Stromal cell of bone marrow (primary cell): Measurements from ENCODE around the gene VSIG10.

ENCODE experiments used
- DNase-seq: peaks from one replicate; pipeline ENCODE4 v3.0.0-alpha.2; 2012; ENCODE audit warnings: low read depth

Gene VSIG10

DNA sequence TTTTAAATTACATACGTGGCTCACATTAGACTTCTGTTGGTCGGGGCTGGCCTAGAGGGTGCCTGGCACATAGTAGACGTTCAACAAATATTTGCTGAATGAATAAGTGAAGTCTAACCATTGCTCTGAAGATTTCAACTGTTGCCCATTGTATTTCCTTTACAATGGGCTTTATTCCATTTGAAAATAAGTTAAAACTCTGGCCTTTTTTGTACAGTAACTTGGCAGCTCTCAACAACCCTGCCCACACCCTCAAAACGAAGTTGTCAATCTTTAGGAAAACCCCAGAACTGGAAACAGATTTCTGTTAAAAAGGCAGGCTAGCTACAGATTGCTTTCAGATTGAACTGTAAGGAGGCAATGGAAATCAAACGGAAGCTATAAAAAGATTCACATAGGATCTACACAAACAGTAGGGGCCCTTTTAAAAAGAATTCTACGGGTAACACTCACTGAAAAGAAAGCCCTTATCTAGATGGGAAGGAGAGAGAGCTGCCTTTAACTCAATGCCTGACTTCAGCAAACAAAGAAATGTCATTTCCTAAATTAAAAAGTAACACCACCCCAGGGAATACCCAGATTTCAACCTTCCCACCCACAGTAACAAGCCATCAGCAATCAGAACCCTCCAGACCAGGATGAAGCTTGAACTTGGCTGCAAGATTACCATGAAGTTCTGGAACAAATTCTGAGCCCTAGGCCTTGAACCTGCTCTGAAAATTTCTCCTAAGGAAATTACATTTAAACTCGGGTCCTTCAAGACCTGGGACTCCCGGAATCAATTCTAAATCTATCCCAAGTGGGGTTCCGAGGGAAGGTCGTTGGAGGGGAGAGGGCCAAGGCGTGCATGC lies 44.2 kb downstream of the VSIG10 start:
- no peak for DNase-seq

DNA sequence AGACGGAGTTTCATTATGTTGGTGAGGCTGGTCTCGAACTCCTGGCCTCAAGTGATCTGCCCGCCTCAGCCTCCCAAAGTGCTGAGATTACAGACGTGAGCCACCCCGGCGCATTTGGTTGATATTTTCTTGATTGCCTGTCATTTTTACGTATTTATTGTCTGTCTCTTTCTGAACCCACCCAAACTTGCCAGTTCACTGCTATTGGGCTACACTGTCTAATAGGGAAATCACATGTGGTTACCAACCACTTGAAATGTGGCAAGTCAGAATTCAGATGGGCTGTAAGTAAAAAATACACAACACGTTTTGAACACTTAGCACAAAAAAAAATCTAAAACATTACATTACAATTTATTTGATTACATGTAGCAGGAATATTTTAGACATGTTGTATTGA lies 44.9 kb downstream of the VSIG10 start:
- DNase-seq: no peak

DNA sequence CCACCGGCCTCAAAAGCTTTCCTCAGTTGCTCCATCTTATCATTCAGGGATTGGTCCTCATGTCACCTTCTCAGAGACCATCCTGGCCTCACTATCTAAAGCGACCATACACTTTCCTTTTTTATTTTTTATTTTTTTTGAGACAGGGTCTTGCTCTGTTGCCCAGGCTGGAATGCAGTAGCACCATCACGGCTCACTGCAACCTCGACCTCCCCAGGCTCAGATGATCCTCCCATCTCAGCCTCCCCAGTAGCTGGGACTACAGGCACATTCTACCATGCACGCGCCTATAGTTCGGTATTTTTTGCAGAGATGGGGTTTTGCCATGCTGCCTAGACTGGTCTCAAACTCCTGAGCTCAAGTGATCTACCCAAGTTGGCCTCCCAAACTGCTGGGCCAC lies 45.6 kb downstream of the VSIG10 start:
- DNase-seq: no peak

DNA sequence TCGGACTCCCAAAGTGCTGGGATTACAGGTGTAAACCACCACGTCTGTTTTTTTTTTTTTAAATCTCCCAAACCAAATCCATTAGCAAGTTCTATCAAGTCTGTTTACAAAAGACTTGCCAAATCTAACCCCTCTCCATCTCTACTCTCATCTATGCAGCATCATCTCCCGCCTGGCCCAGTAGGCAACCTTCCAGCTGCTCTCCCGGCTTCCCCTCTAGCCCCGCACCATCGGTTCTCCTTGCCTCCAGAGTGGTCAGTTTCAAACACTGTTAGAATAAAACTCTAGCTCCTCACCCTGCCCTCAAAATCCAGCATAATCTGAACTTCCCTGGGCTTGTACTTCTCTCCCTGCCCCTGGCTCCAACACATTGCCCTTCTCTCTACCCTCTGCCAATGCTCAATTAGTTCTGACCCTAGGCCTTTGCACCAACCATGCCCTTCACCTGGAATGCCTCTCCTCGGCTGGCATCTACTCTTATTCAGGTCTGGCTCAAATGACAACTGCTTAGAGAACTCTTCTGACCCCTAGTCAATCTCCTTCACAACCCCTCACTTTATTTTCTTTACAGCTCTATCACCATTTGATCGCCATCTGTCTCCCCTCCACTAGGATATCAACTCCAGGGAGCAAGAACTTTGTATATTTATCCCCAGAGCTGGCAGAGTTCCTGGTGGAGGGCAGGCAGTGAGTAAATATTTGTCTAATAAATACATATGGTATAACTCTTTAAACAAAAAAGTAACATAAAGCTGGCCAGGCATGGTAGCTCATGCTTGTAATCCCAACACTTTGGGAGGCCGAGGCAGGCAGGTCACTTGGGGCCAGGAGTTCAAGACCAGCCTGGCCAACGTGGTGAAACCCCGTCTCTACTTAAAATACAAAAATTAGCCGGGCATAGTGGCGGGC lies 47.7 kb downstream of the VSIG10 start:
- DNase-seq: no peak

DNA sequence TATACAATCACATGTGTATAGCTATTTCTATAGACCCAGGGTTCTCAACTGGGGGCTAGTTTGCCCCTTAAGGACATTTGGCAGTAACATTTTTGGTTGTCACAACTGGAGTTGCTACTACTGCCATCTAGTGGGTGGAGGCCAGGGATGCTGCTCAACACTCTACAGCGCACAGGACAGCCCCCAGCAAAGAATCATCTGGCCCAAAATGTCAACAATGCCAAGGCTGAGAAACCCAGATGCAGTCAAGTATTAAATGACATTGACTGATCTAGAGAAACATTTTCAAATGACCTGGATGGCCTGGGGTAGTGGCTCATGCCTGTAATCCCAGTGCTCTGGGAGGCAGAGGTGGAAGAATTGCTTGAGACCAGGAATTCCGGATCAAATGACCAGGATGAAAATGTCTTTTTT lies 48.7 kb downstream of the VSIG10 start:
- DNase-seq: no peak

DNA sequence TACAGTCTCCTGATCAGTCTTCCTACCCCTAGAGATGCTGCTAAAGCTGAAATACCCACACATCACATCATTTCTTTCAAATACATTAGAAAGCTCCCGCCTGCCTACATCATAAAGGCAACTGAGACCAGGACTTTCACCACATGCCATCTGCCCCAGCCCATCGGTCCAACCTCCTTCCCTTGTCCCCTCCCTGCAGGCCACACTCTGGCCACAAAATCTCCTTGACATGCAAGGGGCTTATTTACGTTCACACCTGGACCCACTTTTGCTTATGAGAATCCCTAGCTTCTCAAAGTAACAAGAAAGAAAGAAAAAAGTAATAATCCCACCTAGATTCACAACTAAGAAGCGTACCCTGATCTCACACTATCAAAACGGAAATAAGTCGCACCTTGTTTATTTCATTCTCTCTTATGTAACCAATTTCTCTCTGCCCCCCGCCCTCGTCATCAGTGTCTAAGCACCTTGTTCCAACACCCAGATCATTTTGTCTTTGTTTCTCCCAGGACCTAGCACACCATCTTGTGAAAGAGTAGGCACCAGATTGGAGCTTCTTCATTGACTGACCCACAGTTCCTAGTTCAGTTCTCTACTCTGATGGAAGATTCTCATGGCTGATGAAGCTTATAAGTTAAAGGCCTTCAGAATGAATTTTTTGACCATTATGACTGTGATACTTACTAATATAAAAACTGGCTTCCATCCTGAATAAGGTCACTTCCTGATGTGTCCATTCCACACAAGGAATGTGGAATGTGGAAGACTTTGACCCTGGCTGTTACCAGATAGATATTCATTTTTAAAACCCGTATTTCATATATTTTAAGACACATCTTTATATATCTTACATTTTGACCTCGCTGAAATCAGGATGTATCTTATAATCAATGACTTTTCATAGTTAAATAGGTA lies 50.5 kb downstream of the VSIG10 start:
- DNase-seq: no peak

DNA sequence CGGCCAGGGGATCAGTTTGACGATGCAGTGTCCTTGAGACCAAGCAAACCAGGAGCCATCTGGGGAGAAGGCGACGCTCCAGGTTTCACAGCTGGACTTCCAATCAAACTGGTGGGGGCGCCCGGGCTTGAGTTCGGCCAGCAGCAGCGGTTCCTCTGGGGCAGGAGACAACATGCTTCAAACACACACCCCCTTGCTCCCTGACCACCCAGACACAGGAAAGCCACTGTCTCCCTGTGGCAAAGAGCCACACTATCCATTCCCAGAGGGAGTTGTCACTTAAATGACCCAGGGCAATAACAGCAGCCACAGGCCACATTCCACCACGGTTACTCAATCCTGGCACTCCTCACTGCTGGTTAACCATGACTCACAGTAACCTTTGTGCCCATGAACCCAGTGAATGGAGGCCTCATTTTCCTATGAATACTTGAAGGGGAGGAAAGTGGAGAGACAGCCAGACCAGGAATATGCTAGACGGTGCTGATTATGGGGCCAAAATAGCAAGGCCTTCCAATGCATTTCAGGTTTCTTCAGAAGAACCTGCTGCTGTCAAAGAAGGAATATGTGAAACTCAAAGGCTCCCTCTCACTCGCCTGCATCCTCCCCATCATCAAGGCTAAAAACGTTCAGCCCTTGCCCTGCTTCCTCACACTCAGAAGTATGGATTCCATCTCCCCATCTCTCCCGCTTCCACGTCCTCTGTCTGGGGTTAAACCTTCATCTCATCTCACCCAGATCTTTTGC lies 51.3 kb downstream of the VSIG10 start:
- peak; percentile 93 for DNase-seq

DNA sequence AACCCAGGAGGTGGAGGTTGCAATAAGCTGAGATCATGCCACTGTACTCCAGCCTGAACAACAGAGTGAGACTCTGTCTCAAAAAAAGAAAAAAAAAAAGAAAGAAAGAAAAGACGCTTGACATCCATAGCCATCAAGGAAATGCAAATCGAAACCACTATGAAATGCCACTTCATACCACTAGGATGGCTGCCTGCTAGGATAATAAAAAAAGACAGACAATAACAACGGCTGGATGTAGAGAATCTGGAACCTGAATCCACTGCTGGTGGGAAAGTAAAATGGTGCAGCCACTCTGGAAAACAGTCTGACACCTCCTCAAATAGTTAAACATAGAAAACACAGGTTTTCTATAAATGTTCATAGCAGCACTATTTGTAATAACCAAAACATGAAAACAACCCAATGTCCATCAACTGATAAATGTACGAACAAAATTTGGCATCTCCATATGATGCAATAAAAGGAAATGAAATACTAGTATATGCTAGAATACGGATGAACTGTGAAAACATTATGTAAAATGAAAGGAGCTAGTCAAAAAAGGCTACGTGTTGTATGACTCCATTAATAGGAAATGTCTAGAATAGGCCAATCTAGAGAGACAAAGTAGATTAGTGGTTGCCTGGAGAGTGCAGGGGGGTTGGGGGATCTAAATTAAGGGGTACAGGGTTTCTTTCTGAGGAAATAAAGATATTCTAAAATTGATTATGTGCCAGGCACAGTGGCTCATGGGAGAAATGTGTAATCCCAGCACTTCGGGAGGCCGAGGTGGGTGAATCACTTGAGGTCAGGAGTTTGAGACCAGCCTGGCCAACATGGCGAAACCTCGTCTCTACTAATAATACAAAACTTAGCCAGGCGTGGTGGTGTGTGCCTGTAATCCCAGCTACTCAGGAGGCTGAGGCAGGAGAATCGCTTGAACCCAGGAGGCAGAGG lies 52.6 kb downstream of the VSIG10 start:
- DNase-seq: no peak

DNA sequence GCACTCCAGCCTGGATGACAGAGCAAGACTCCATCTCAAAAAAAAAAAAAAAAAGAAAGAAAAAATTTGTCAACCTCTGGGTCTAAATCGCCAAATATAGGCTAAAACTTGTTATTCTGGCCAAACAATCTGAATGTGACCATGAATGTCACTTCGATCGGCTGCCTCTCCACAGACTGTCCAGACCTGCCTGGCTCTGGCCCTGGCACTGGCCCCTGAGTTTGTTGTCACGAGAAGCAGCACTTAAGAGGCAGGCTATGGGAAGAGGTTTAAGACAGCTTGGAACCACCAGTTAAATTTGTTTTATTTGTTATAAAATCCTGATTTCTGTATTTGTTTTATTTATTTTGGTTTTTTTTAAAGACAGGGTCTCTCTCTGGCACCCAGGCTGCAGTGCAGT lies 57.4 kb downstream of the VSIG10 start:
- no peak for DNase-seq

DNA sequence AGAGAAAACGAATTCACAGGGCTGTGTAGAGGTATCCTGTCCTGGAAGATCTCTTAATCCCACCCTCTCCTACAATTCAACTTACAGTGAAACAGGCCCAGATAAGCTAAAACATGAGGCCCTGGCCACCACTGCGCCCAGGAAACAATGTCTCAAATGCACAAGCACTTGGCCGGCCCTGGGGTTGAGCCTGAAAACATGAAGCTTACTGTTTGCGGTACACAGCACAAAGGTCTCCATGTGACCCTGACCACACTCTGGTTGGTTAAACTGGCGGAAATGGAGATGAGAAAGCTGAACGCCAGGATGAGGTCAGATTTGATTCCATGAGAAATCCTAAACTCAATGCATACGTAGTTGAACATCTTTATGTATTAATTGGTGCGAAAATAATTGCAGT lies 59.2 kb downstream of the VSIG10 start:
- DNase-seq: no peak

DNA sequence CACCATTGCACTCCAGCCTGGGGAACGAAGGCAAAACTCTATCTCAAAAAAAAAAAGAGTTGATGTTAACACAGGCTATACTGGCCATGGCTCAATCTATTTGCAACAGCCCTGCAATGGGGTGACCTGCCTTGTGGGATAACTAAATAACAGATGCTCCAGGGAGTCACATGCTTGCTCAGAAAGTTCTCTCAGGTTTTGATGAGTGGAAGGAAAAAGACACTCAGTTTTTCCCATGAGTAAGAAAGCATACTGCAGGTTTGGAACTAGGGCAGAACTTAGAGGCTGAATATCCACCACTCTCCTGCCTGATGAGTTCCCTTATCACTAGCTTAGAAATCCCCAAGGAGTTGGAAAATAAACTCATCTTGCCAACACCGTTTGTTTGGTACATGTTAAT lies 59.7 kb downstream of the VSIG10 start:
- no peak for DNase-seq

DNA sequence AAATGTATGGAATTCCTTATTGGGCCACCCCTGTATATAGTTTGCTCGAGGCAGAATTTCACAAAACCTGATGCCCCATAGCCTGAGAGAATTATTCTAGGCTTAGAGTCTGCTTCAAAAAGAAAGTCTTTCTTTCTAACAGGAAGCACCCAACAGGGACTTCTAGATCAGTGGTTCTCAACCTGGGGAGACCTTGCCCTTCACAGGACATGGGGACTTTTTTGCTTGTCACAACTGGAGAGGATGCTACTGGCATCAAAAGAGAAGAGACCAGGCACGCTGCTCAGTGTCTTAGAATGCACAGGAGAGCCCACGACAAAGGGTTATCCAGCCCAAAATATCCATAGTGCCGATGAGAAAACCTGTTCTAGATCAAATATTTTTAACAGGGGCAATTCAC lies 61.7 kb downstream of the VSIG10 start:
- no peak for DNase-seq

DNA sequence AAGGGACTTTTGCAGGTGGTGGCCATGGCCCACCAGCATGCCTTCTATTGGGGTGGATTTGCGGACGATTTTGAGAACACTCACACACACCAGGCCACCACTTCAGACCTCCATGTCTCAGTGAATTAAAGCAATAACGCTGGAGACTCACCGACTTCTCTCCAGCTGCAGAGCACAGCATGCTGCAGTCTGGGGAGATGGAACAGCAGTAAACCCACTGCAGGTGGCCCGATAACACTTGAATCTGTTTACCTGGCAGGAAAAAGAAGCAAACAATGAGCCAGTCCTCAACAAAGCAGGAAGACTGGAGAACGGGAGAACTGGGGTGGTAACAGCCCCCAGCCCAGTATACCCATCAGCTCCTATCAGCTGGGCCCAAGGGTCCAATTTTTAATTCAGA lies 65.7 kb downstream of the VSIG10 start:
- DNase-seq: no peak

DNA sequence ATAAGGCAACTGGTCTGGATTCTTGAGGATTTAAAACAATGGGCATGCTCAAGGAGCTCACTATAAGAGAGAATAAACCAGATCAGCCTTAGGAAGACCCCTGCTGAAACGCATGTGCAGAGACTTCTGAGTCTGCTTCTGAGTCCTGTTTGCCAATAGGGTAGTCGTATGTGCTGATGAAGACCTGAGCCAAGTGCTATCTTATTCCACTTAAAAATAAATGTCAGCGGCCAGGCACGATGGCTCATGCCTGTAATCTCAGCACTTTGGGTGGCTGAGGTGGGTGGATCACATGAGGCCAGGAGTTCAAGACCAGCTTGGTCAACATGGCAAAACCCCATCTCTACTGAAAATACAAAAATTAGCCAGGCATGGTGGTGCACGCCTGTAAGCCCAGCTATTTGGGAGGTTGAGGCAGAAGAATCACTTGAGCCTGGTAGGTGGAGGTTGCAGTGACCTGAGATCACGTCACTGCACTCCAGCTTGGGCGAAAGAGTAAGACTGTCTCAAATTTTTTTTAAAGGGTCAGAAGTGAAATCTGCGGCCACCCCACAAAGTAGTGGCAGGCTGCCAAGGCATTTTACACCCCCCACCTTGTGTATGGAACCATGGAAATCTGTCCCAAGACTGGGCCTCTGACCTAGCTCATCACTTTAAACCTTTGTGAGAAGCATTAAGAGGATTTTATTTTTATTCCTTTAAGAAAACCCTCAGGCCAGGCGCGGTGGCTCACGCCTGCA lies 67.0 kb downstream of the VSIG10 start:
- DNase-seq: no peak

DNA sequence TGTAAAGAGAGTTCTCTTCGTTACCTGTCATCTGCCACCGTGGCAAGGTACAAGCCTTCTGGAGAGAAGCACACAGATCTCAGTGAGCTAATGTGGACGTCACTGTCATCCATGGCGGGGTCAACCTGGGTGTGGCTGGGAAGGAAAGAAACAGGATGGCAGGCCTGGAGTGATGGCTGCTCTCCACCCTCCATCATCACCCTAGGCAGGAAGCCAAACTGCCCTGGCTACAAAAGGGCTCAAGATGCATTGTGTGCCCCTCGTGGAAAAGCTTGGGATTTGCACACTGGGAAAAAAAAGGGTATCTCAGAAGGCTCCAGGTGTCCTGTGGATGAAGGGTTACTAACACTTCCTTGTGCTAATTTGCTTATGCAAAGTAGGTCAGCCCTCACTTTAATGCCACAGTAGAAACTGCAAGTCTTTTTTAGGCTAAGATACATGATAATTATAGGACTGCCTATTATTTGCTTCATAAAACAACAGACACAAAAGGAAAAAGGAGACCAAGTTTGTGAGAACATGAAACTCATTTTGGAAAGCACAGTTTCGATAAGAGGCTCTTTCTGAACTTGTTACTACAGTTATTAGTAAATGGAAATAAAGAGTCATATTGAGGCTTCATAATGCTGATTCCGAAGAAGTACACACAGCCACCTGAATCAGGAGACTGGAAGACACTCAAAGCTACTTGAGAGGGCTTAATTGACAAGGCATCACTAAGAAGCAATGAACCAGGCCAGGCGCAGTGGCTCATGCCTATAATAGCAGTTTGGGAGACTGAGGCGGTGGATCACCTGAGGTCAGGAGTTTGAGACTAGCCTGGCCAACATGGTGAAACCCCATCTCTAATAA lies 68.4 kb downstream of the VSIG10 start:
- DNase-seq: no peak

DNA sequence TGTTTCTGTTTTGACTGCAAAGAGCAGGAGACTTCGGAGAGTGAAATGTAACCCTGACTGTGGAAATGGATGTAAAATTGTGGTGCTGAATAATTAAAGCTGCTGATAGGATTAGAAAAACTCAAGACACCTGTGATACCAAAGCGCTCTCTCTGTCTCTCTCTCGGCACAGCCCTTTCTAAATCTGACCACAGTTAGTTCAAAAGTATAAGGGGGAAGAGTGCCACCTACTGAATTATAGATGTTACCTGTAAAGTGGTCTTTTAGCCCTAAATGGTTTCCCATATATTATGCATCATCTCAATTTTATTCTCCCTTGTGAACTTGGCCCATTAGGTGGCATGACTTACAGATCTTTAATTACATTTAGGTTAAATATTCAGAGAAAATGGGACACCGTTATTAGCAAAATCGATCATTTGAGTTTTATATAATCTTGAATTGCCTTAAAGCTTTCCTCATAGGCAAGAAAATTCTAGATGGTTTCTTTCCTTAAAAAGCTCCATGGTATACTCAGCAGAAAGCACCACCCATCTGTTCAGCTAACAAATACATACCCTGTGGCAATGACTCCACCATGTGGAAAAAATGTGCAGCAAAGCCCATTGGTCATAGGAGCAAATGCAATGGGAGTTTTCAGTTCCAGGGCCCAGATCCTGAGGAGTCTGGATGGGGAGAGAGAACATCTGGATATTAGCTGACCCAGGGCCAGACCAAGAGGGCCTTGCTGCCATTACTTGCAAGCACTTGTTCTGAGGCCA lies 69.2 kb downstream of the VSIG10 start:
- no peak for DNase-seq

DNA sequence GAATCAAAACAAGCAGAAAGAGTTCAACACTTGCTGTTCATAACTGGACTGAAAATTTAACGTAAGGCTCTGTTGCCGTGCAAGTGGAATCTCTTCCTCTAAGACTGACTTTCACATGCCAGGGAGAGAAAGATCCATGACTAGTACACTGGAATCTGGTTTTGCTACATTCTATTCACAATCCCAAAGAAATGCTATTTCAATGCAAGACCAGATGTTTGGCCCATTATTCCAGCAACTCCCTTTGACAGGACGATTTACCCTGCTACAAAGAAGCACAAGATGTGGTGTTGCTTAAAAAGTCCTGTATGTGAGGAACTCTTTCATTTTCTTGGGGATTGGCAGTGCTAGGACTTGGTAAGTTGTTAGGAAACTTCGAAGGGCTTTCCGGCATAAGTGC lies 69.9 kb downstream of the VSIG10 start:
- DNase-seq: no peak

DNA sequence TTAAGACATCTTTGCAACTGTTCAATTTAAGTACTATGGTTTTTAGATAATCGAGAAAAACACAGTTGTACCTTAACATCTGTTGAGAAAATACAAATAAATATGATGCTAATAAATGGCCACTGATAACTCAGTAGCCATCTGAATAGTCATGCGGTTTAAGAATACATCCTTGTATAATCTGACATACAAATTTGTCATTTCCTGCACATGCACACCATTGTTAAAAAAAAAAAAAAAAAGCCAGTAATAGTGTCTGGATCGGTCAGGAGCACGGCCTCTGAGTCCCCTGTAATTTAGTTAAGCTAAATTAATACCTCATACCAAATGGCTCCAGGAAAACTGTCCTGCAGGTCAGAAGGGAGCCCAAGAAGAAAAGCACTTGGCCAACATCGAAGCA lies 70.5 kb downstream of the VSIG10 start:
- no peak for DNase-seq
